Astrocyte (in vitro differentiated cells and primary cell): Measurements from ENCODE around the gene FAM229A. TPM values are rescaled to one million over a fixed set of nuclear protein-coding genes. Genes with fewer than 3 reads are reported as not detected.
A peak's percentile ranks its signal among the peaks of the same experiment; 100 is the strongest.
"Not testable (repeated sequence)": the region's sequence is repeated elsewhere in the genome, so short reads cannot be mapped to it uniquely, and the experiment has no call there.

ENCODE experiments used
- DNase-seq: peaks from one replicate; pipeline ENCODE4 v3.0.0-alpha.2; 2010; ENCODE audit warnings: low read depth
- FAIRE-seq: peaks from 2 replicates; lab custom pipeline; 2011; peaks lifted over from hg19 to GRCh38; lab: Jason Lieb, UNC
- H2AFZ ChIP-seq: 2 replicates; pipeline ENCODE4 v1.6.0; 2012; ENCODE audit warnings: low read depth, low read length, inconsistent platforms
- H3K27ac ChIP-seq: 2 replicates; pipeline ENCODE4 v1.5.1; 2011; ENCODE audit warnings: low read depth, low read length, inconsistent platforms
- H3K27me3 ChIP-seq: 2 replicates; pipeline ENCODE4 v1.6.0; 2011; ENCODE audit warnings: low read length, inconsistent platforms; ENCODE audit not compliant: insufficient read depth
- H3K36me3 ChIP-seq: 2 replicates; pipeline ENCODE4 v1.5.1; 2011; ENCODE audit warnings: low read length, inconsistent platforms; ENCODE audit not compliant: insufficient read depth
- H3K4me1 ChIP-seq: 2 replicates; pipeline ENCODE4 v1.5.1; 2011; ENCODE audit warnings: low read length, inconsistent platforms; ENCODE audit not compliant: insufficient read depth
- H3K4me2 ChIP-seq: 2 replicates; pipeline ENCODE4 v1.6.0; 2012; ENCODE audit warnings: low read length, inconsistent platforms
- H3K4me3 ChIP-seq: 2 replicates; pipeline ENCODE4 v1.5.1; 2011; ENCODE audit warnings: low read depth, mild to moderate bottlenecking, low read length, inconsistent platforms; ENCODE audit not compliant: insufficient read depth
- H3K79me2 ChIP-seq: 2 replicates; pipeline ENCODE4 v1.6.0; 2012; ENCODE audit warnings: mild to moderate bottlenecking, low read length, inconsistent platforms; ENCODE audit not compliant: insufficient read depth
- H3K9ac ChIP-seq: 2 replicates; pipeline ENCODE4 v1.6.0; 2012; ENCODE audit warnings: mild to moderate bottlenecking, low read length, inconsistent platforms
- H3K9me3 ChIP-seq: 2 replicates; pipeline ENCODE4 v1.5.1; 2012; ENCODE audit warnings: low read depth, mild to moderate bottlenecking, low read length, inconsistent platforms; ENCODE audit not compliant: insufficient read depth
- H4K20me1 ChIP-seq: 2 replicates; pipeline ENCODE4 v1.6.0; 2012; ENCODE audit warnings: low read length, inconsistent platforms; ENCODE audit not compliant: insufficient read depth
- H3K27ac Mint-ChIP-seq: one replicate; pipeline ENCODE4 v1.8.0; 2021; ENCODE audit warnings: mild to moderate bottlenecking, mixed read lengths; ENCODE audit not compliant: unreplicated experiment
- H3K27me3 Mint-ChIP-seq: one replicate; pipeline ENCODE4 v1.8.0; 2021; ENCODE audit warnings: low read depth, mixed read lengths; ENCODE audit not compliant: unreplicated experiment
- H3K36me3 Mint-ChIP-seq: one replicate; pipeline ENCODE4 v1.8.0; 2021; ENCODE audit warnings: low read depth, mixed read lengths; ENCODE audit not compliant: unreplicated experiment
- H3K4me1 Mint-ChIP-seq: one replicate; pipeline ENCODE4 v1.8.0; 2021; ENCODE audit warnings: low read depth, mixed read lengths; ENCODE audit not compliant: unreplicated experiment
- H3K4me3 Mint-ChIP-seq: one replicate; pipeline ENCODE4 v1.8.0; 2021; ENCODE audit warnings: mild to moderate bottlenecking, moderate library complexity, mixed read lengths; ENCODE audit not compliant: unreplicated experiment
- H3K9me3 Mint-ChIP-seq: one replicate; pipeline ENCODE4 v1.8.0; 2021; ENCODE audit warnings: mild to moderate bottlenecking, mixed read lengths; ENCODE audit not compliant: unreplicated experiment
- EZH2 ChIP-seq: IDR thresholded peaks from 2 replicates; pipeline ENCODE4 v1.6.1; 2012; ENCODE audit warnings: mild to moderate bottlenecking, low read length, inconsistent platforms; ENCODE audit not compliant: insufficient read depth
- total RNA-seq: library from RNA; stranded (reverse); gene quantifications from 2 replicates; pipeline ENCODE4 v1.2.1, GENCODE V29; 2021
- TF ChIP-seq, protein P1 (sequence below): IDR thresholded peaks from 2 replicates; pipeline ENCODE4 v1.5.1; 2011; ENCODE audit warnings: low read depth, mild to moderate bottlenecking, inconsistent platforms, low read length, moderate library complexity; ENCODE audit not compliant: insufficient read depth

FAM229A gene
- total RNA-seq, 1 donor from 2014 or later, result 4.2 TPM

DNA sequence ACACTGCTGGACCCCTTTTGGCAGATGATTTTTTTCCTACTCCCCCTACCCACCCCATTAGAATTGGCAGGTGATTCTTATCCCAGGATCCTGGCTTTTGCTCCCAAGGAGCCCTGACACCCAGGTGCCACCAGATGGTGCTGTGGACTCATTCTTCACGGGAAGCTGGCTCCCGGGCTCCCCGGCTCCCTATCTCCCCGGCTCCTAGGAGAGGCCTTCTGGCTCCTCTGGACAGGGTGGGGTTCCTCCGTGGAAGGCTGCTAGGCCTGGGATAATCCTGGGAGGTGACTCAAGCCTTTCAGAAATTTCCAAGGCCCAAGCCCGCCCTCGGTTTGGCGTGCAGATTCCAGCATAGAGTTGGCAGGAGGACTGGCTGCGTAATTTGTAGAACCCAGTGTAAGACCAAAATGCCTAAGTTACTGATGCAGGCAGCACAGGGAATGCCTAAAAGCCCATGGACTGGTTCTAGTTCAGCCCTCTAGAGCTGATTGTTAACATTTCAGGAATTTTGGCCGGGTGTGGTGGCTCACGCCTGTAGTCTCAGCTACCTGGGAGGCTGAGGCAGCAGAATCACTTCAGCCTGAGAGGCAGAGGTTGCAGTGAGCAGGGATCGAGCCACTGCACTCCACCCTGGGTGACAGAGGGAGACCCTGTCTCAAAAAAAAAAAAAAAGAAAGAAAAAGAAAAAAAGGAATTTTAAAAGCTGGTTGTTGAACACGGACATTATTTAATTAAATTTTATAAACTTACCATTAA lies 38.8 kb upstream of the FAM229A start:
- no peak for FAIRE-seq
- no peaks in the 10 kb centered on the region for H3K27me3 Mint-ChIP-seq
- H3K4me1 Mint-ChIP-seq, result peaks cover 13% of the 10 kb centered on the region
- Histone ChIP-seq H3K79me2 (no peaks in the 10 kb centered on the region), H3K4me3 (no peak overlapping the region), H3K9me3 (no peaks in the 10 kb centered on the region), H3K4me2 (peak overlapping the region; percentile 44), H3K4me1 (peaks cover 10% of the 10 kb centered on the region), H3K36me3 (no peaks in the 10 kb centered on the region), H4K20me1 (no peaks in the 10 kb centered on the region), H3K9ac (peak overlapping the region; percentile 40), H3K27ac (no peak overlapping the region), H2AFZ (peak overlapping the region; percentile 68), H3K27me3 (no peaks in the 10 kb centered on the region)
- TF ChIP-seq, protein P1, sequence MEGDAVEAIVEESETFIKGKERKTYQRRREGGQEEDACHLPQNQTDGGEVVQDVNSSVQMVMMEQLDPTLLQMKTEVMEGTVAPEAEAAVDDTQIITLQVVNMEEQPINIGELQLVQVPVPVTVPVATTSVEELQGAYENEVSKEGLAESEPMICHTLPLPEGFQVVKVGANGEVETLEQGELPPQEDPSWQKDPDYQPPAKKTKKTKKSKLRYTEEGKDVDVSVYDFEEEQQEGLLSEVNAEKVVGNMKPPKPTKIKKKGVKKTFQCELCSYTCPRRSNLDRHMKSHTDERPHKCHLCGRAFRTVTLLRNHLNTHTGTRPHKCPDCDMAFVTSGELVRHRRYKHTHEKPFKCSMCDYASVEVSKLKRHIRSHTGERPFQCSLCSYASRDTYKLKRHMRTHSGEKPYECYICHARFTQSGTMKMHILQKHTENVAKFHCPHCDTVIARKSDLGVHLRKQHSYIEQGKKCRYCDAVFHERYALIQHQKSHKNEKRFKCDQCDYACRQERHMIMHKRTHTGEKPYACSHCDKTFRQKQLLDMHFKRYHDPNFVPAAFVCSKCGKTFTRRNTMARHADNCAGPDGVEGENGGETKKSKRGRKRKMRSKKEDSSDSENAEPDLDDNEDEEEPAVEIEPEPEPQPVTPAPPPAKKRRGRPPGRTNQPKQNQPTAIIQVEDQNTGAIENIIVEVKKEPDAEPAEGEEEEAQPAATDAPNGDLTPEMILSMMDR, result peak; percentile 83
- no peak for TF ChIP-seq EZH2
- peaks cover 2% of the 10 kb centered on the region for H3K36me3 Mint-ChIP-seq
- peak overlapping the region; percentile 41 for H3K27ac Mint-ChIP-seq
- peaks cover 2% of the 10 kb centered on the region for H3K9me3 Mint-ChIP-seq
- peak; percentile 92 for DNase-seq
- H3K4me3 Mint-ChIP-seq, result no peak overlapping the region

DNA sequence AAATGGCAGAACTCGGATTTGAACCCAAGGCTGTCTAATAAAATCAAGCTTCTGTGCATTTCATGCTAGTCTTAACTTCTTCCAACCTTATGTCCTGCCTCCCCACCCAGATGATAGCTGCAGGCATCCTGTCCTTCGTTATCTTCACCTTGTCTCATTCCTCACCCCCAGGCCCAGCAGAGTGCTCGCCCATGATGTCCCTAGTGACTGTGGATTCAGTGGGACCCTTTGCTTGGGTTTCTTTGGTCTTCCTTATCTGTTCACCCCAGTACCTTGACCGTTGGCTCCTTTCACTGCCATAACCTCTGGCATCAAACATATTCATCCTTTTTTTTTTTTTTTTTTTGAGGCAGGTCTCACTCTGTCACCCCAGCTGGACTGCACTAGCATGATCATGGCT lies 37.6 kb upstream of the FAM229A start:
- Mint-ChIP-seq H3K27me3 (no peaks in the 10 kb centered on the region), H3K4me3 (no peak overlapping the region), H3K27ac (no peak overlapping the region), H3K9me3 (peaks cover 4% of the 10 kb centered on the region), H3K4me1 (peaks cover 11% of the 10 kb centered on the region), H3K36me3 (peaks cover 2% of the 10 kb centered on the region)
- Histone ChIP-seq H3K4me2 (no peak overlapping the region), H3K27me3 (no peaks in the 10 kb centered on the region), H3K79me2 (peaks cover 2% of the 10 kb centered on the region), H3K36me3 (no peaks in the 10 kb centered on the region), H3K4me3 (no peak overlapping the region), H2AFZ (no peak overlapping the region), H3K9me3 (no peaks in the 10 kb centered on the region), H3K9ac (no peak overlapping the region), H4K20me1 (no peaks in the 10 kb centered on the region), H3K27ac (no peak overlapping the region), H3K4me1 (peaks cover 10% of the 10 kb centered on the region)
- DNase-seq (no peak), FAIRE-seq (no peak)
- TF ChIP-seq EZH2, result no peak
- TF ChIP-seq, protein P1, result no peak

DNA sequence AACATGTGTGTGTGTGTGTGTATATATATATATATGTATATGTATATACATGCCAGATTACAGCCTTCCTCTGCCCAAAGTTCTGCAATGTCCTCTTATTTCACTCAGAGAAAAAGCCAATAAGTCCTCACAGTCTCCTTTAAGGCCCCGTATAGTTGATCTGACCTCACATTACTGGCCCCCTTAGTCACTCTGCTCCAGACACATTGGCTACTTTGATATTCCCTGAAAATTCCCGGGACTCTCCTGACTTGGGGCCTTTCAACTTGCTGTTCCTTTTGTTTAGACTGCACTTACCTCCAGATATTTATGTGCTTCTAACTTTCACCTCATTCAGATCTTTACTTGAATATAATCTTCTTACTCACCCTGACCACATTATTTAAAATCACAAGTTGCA lies 36.1 kb upstream of the FAM229A start:
- no peak for FAIRE-seq
- Mint-ChIP-seq H3K27ac (no peak overlapping the region), H3K9me3 (peaks cover 4% of the 10 kb centered on the region), H3K27me3 (no peaks in the 10 kb centered on the region), H3K4me3 (peak overlapping the region; percentile 2), H3K36me3 (peaks cover 2% of the 10 kb centered on the region), H3K4me1 (peaks cover 11% of the 10 kb centered on the region)
- TF ChIP-seq EZH2, result no peak
- H4K20me1 ChIP-seq, result peaks cover 2% of the 10 kb centered on the region
- no peaks in the 10 kb centered on the region for H3K9me3 ChIP-seq
- DNase-seq, result peak; percentile 67
- peaks cover 10% of the 10 kb centered on the region for H3K79me2 ChIP-seq
- no peak overlapping the region for H2AFZ ChIP-seq
- H3K4me3 ChIP-seq, result no peak overlapping the region
- H3K36me3 ChIP-seq, result no peaks in the 10 kb centered on the region
- H3K27me3 ChIP-seq, result no peaks in the 10 kb centered on the region
- H3K4me2 ChIP-seq, result peak overlapping the region; percentile 20
- peaks cover 13% of the 10 kb centered on the region for H3K4me1 ChIP-seq
- H3K27ac ChIP-seq, result peak overlapping the region; percentile 2
- no peak overlapping the region for H3K9ac ChIP-seq

DNA sequence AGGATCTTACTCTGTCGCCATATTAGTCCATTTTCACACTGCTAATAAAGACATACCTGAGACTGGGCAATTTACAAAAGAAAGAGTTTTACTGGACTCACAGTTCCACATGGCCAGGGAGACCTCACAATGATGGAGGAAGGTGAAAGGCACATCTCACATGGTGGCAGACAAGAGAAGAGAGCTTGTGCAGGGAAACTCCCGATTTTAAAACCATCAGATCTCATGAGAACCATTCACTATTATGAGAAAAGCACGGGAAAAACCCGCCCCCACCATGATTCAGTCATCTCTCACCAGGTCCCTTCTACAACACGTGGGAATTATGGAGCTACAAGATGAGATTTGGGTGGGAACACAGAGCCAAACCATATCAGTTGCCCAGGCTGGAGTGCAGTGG lies 34.2 kb upstream of the FAM229A start:
- not testable (repeated sequence) for H2AFZ ChIP-seq, H3K36me3 Mint-ChIP-seq, H3K4me3 ChIP-seq, H3K9ac ChIP-seq, H3K27me3 Mint-ChIP-seq, H3K9me3 ChIP-seq, H3K27ac ChIP-seq, H3K27ac Mint-ChIP-seq, DNase-seq, H3K27me3 ChIP-seq, H3K4me2 ChIP-seq, H3K36me3 ChIP-seq, FAIRE-seq, H3K9me3 Mint-ChIP-seq
- peaks cover 14% of the 10 kb centered on the region for H4K20me1 ChIP-seq
- peaks cover 19% of the 10 kb centered on the region for H3K4me1 Mint-ChIP-seq
- H3K4me1 ChIP-seq, result peaks cover 18% of the 10 kb centered on the region
- peaks cover 29% of the 10 kb centered on the region for H3K79me2 ChIP-seq
- H3K4me3 Mint-ChIP-seq, result peak overlapping the region; percentile 34
